ENCODE data around the gene EVL.

The EVL gene

GRCh38 chr14:100120522-100121269, 55.5 kb downstream of the EVL start:
- POLR2A ChIA-PET = no interaction called here
- TF ChIP-seq PKNOX1 (IDR thresholded peaks at IDR 0.05) = no peak
- DNase-seq (ENCODE audit: extremely low spot score) = no peak
- CTCF ChIA-PET = no interaction called here

GRCh38 chr14:100121643-100122480, 56.6 kb downstream of the EVL start:
- no peak for TF ChIP-seq FOXA1 (IDR thresholded peaks at IDR 0.05)
- TF ChIP-seq HDGF (IDR thresholded peaks at IDR 0.05; ENCODE audit: borderline replicate concordance) = no peak
- no peak for TF ChIP-seq ELF4 (IDR thresholded peaks at IDR 0.05)
- no peak for TF ChIP-seq NFRKB (IDR thresholded peaks at IDR 0.05)
- TF ChIP-seq BHLHE40 (IDR thresholded peaks at IDR 0.05; ENCODE audit: borderline replicate concordance) = no peak
- TF ChIP-seq SUZ12 (IDR thresholded peaks at IDR 0.05) = no peak
- no peak for TF ChIP-seq CTBP1 (IDR thresholded peaks at IDR 0.05; ENCODE audit: borderline replicate concordance)
- TF ChIP-seq SP1 (IDR thresholded peaks at IDR 0.05) = no peak
- TF ChIP-seq L3MBTL2 (conservative IDR thresholded peaks at IDR 0.05) = no peak
- DNase-seq (ENCODE audit: extremely low spot score) = no peak
- CTCF ChIA-PET = interaction anchor here (1.4 kb wide), 1 partner anchor 14 kb away, joined by 3 read pairs; no protein-coding TSS in a partner anchor
- POLR2A ChIA-PET = no interaction called here

- POLR2A ChIA-PET = no interaction called here
- DNase-seq (ENCODE audit: extremely low spot score) = no peak
- no peak for TF ChIP-seq FOXM1 (IDR thresholded peaks at IDR 0.05; ENCODE audit: borderline replicate concordance)
- no peak for TF ChIP-seq SUZ12 (IDR thresholded peaks at IDR 0.05)
- no peak for TF ChIP-seq TARDBP (IDR thresholded peaks at IDR 0.05)
- no peak for TF ChIP-seq ZNF384 (IDR thresholded peaks at IDR 0.05)
- no peak for TF ChIP-seq ELF4 (IDR thresholded peaks at IDR 0.05)
- no peak for TF ChIP-seq PKNOX1 (IDR thresholded peaks at IDR 0.05)
- CTCF ChIA-PET = interaction anchor here (0.9 to 1.4 kb wide), 2 partner anchors 15 to 124 kb away, joined by 3 read pairs; no protein-coding TSS in a partner anchor
These were observed 57.4 kb downstream of the EVL start for GRCh38 chr14:100122481-100123223.

- no peak for TF ChIP-seq NFRKB (IDR thresholded peaks at IDR 0.05)
- no peak for TF ChIP-seq TARDBP (IDR thresholded peaks at IDR 0.05)
- TF ChIP-seq FOXA1 (IDR thresholded peaks at IDR 0.05) = no peak
- TF ChIP-seq CTBP1 (IDR thresholded peaks at IDR 0.05; ENCODE audit: borderline replicate concordance) = no peak
- CTCF ChIA-PET = no interaction called here
These were observed 58.4 kb downstream of the EVL start for GRCh38 chr14:100123618-100124017.

GRCh38 chr14:100124551-100125088, 59.4 kb downstream of the EVL start:
- ChIA-PET CTCF (interaction anchor here (0.6 kb wide), 1 partner anchor 143 kb away, joined by 3 read pairs; no protein-coding TSS in a partner anchor), POLR2A (no interaction called here)
- TF ChIP-seq TARDBP (IDR thresholded peaks at IDR 0.05) (no peak), ARNT (IDR thresholded peaks at IDR 0.05) (no peak), ZNF384 (IDR thresholded peaks at IDR 0.05) (no peak), NFRKB (IDR thresholded peaks at IDR 0.05) (no peak), FOXK2 (IDR thresholded peaks at IDR 0.05) (no peak), PKNOX1 (IDR thresholded peaks at IDR 0.05) (no peak), FOXA1 (IDR thresholded peaks at IDR 0.05) (no peak), L3MBTL2 (conservative IDR thresholded peaks at IDR 0.05) (no peak), SP1 (IDR thresholded peaks at IDR 0.05) (no peak), FOXM1 (IDR thresholded peaks at IDR 0.05; ENCODE audit: borderline replicate concordance) (no peak), BHLHE40 (IDR thresholded peaks at IDR 0.05; ENCODE audit: borderline replicate concordance) (no peak), LEF1 (IDR thresholded peaks at IDR 0.05; ENCODE audit: borderline replicate concordance) (no peak), CTBP1 (IDR thresholded peaks at IDR 0.05; ENCODE audit: borderline replicate concordance) (no peak), HDGF (IDR thresholded peaks at IDR 0.05; ENCODE audit: borderline replicate concordance) (no peak), SUZ12 (IDR thresholded peaks at IDR 0.05) (no peak), ELF4 (IDR thresholded peaks at IDR 0.05) (no peak)
- DNase-seq (ENCODE audit: extremely low spot score) = no peak

More at GRCh38 chr14:100123618-100124017, 58.4 kb downstream of the EVL start:
- POLR2A ChIA-PET = no interaction called here
- no peak for DNase-seq (ENCODE audit: extremely low spot score)

GRCh38 chr14:100126401-100126800, 61.2 kb downstream of the EVL start:
- ChIA-PET POLR2A (no interaction called here), CTCF (no interaction called here)
- TF ChIP-seq ELF4 (IDR thresholded peaks at IDR 0.05) (no peak), ZNF384 (IDR thresholded peaks at IDR 0.05) (no peak)
- DNase-seq (ENCODE audit: extremely low spot score) = no peak
